A549 (cell line): ENCODE results near the gene PIGN. TPM values are rescaled to one million over a fixed set of nuclear protein-coding genes. Genes with fewer than 3 reads are reported as not detected.

ENCODE experiments used
- ATAC-seq, 2 experiments: fragments of 200-7000 bp in 1 of 2; fragments of >200 bp in 1 of 2; cut with Nextera tagmentation in 1 of 2; cut with Tn5 transposase in 1 of 2; 3 replicates each; pipeline versions ENCODE4 v1.8.0 to v1.9.1; 2018 to 2020; ENCODE audit warnings: mild to moderate bottlenecking in 1 of 2, moderate library complexity in 1 of 2
- CTCF ChIA-PET: fragments of 300-600 bp; sonication (Branson Sonifier 250); formaldehyde crosslinking; extraction: SDS; loops from one replicate; lab custom pipeline; 2021; ENCODE audit warnings: antibody characterized with exemption, inconsistent platforms; lab: Yijun Ruan, JAX
- POLR2A ChIA-PET: fragments of 350-600 bp; formaldehyde crosslinking; extraction: SDS; loops from one replicate; lab custom pipeline; 2021; ENCODE audit warnings: antibody characterized with exemption, inconsistent platforms; lab: Yijun Ruan, JAX
- DNase-seq, 2 experiments: peaks; one replicate each; pipeline versions ENCODE4 v3.0.0 to v3.0.0-alpha.2; 2011 to 2016; ENCODE audit warnings: low read depth in 1 of 2, low spot score in 1 of 2
- FAIRE-seq: peaks from 2 replicates; lab custom pipeline; 2011; peaks lifted over from hg19 to GRCh38; lab: Jason Lieb, UNC
- H3K27ac ChIP-seq, 2 experiments: fragments of >200 bp; sonication (Bioruptor Twin); formaldehyde crosslinking; 3 replicates each; pipeline ENCODE4 v1.5.1; 2016 to 2017
- H3K4me1 ChIP-seq: fragments of >200 bp; sonication (Bioruptor Twin); formaldehyde crosslinking; 3 replicates; pipeline ENCODE4 v1.6.1; 2016
- H3K4me2 ChIP-seq: fragments of >200 bp; sonication (Bioruptor Twin); formaldehyde crosslinking; 3 replicates; pipeline ENCODE4 v1.6.1; 2016
- H3K4me3 ChIP-seq: fragments of >200 bp; sonication (Bioruptor Twin); formaldehyde crosslinking; 3 replicates; pipeline ENCODE4 v1.5.1; 2016
- H3K9me3 ChIP-seq: fragments of >200 bp; sonication (Bioruptor Twin); formaldehyde crosslinking; 3 replicates; pipeline ENCODE4 v1.6.1; 2016
- BHLHE40 ChIP-seq: IDR thresholded peaks from 2 replicates; pipeline ENCODE4 v1.6.1; 2012; ENCODE audit warnings: low read depth, low read length, inconsistent platforms
- EHMT2 ChIP-seq: fragments of 200-600 bp; sonication (generic); IDR thresholded peaks from 2 replicates; pipeline ENCODE4 v1.6.1; 2016; ENCODE audit warnings: antibody characterized with exemption, low read depth, mild to moderate bottlenecking, moderate library complexity
- FOSL2 ChIP-seq, 2 experiments: fragments of 450-650 bp in 1 of 2; fragments of >200 bp in 1 of 2; sonication (Bioruptor Twin) in 1 of 2; formaldehyde crosslinking; IDR thresholded peaks; 2 replicates each; pipeline versions ENCODE4 v1.5.0 to v1.6.1; 2016 to 2020; ENCODE audit warnings: mild to moderate bottlenecking in 1 of 2, moderate library complexity in 1 of 2
- FOXS1 ChIP-seq: fragments of 250-450 bp; sonication (Bioruptor Pico); IDR thresholded peaks from 2 replicates; pipeline ENCODE4 v1.5.0; 2020; ENCODE audit warnings: mild to moderate bottlenecking, moderate library complexity
- HOXB13 ChIP-seq: fragments of 250-450 bp; sonication (Bioruptor Pico); IDR thresholded peaks from 2 replicates; pipeline ENCODE4 v1.5.0; 2020; ENCODE audit warnings: low read depth, mild to moderate bottlenecking, moderate library complexity
- HOXB5 ChIP-seq: fragments of 250-450 bp; sonication (Bioruptor Pico); IDR thresholded peaks from 2 replicates; pipeline ENCODE4 v1.5.0; 2020; ENCODE audit warnings: mild to moderate bottlenecking, moderate library complexity
- MYC ChIP-seq: IDR thresholded peaks from 2 replicates; pipeline ENCODE4 v1.6.1; 2012; ENCODE audit warnings: mild to moderate bottlenecking, inconsistent platforms, low read length, improper control_type of control experiment, borderline replicate concordance
- NPAS2 ChIP-seq: fragments of 250-450 bp; sonication (Bioruptor Pico); IDR thresholded peaks from 2 replicates; pipeline ENCODE4 v1.8.0; 2022; ENCODE audit warnings: mild to moderate bottlenecking, moderate library complexity, borderline replicate concordance
- NR3C1 ChIP-seq: fragments of >200 bp; sonication (Bioruptor Twin); formaldehyde crosslinking; IDR thresholded peaks from 3 replicates; pipeline ENCODE4 v1.6.1; 2017
- RAD21 ChIP-seq, 2 experiments: fragments of >200 bp in 1 of 2; sonication (Bioruptor Twin) in 1 of 2; formaldehyde crosslinking in 1 of 2; IDR thresholded peaks in 1 of 2; conservative IDR thresholded peaks in 1 of 2; 2 replicates in 1 of 2; 3 replicates in 1 of 2; pipeline ENCODE4 v1.6.1; 2012 to 2018; ENCODE audit warnings: inconsistent platforms in 1 of 2
- SREBF2 ChIP-seq: fragments of 450-650 bp; IDR thresholded peaks from 2 replicates; pipeline ENCODE4 v1.6.1; 2014; ENCODE audit warnings: mild to moderate bottlenecking, moderate library complexity
- ZC3H11A ChIP-seq: fragments of 450-650 bp; IDR thresholded peaks from 2 replicates; pipeline ENCODE4 v1.6.1; 2014; ENCODE audit warnings: antibody characterized with exemption, mild to moderate bottlenecking
- ZFP36 ChIP-seq: fragments of 450-650 bp; IDR thresholded peaks from 2 replicates; pipeline ENCODE4 v1.6.1; 2014; ENCODE audit warnings: borderline replicate concordance; ENCODE audit not compliant: partially characterized antibody
- WGBS: methylation state at CpG from one replicate; pipeline ENCODE4 v1.1.6; 2017; ENCODE audit errors: missing lambda C conversion rate; 5-methylcytosine and 5-hydroxymethylcytosine counted together
- polyA plus RNA-seq, 4 experiments: library from polyadenylated mRNA; depleted of rRNA in 3 of 4; stranded (reverse); fragments of >200 nt; fragmentation: RNase III in 1 of 4; extraction: RNeasy Plus Mini Kit Qiagen cat#74134 plus additional on column Dnase treatment in 1 of 4; gene quantifications; 2 replicates in 3 of 4; 3 replicates in 1 of 4; pipeline ENCODE4 v1.2.3, GENCODE V29; 2011 to 2017
- TF ChIP-seq, protein P1 (sequence below): fragments of >200 bp; sonication (Bioruptor Twin); formaldehyde crosslinking; IDR thresholded peaks from 3 replicates; pipeline ENCODE4 v1.6.1; 2016
- TF ChIP-seq, protein P2 (sequence below): IDR thresholded peaks from 2 replicates; pipeline ENCODE4 v1.6.1; 2012; ENCODE audit warnings: low read depth, borderline replicate concordance

Gene PIGN
- polyA plus RNA-seq, 2 of the 4 experiments (the other 2 are of a cell fraction) = 12.9 to 37.0 TPM

DNA sequence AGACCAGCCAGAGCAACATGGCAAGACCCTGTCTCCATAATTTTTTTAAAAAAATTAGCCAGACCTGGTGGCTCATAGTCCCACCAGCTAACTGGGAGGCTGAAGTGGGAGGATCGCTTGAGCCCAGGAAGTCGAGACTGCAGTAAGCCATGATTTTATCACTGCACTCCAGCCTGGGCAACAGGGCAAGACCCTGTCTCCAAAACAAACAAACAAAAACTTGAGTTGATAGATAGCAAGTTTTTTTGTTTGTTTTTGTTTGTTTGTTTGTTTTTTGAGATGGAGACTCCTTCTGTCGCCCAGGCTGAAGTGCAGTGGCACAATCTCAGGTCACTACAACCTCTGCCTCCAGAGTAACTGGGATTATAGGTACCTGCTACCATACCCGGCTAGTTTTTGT, 19.0 kb upstream of the PIGN start:
- Histone ChIP-seq H3K4me2 (no peak overlapping the region), H3K4me1 (no peaks in the 10 kb centered on the region), H3K4me3 (no peak overlapping the region), H3K9me3 (peaks cover 7% of the 10 kb centered on the region; the same call in 2 of the 3 replicates), H3K27ac (no peak overlapping the region)
- DNase-seq (no peak), ATAC-seq (no peak), FAIRE-seq (no peak)
- ChIA-PET CTCF (no interaction called here), POLR2A (no interaction called here)
- WGBS = 93% methylated on average over 4 of the region's 4 CpGs
- TF ChIP-seq, protein P1, sequence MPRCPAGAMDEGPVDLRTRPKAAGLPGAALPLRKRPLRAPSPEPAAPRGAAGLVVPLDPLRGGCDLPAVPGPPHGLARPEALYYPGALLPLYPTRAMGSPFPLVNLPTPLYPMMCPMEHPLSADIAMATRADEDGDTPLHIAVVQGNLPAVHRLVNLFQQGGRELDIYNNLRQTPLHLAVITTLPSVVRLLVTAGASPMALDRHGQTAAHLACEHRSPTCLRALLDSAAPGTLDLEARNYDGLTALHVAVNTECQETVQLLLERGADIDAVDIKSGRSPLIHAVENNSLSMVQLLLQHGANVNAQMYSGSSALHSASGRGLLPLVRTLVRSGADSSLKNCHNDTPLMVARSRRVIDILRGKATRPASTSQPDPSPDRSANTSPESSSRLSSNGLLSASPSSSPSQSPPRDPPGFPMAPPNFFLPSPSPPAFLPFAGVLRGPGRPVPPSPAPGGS = no peak
- no peak for TF ChIP-seq SREBF2

DNA sequence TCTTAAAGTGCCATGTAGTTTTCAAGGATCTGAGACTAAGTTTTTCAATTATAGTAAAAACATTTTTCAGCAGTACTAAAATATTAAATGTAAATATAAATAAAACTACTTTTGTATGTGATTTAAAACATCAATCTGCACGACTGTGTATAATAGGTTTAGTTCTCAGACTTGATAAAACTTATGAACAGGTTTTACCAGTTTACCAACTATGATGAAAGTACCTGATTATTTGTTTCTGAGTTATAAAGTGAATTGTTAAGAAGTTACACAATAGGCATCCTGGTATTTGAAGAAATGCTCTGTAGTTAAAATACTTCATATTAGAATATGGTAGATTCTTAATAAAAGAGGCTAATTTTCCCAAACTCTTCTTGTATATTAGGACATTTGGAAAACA, 15.0 kb upstream of the PIGN start:
- H3K9me3 ChIP-seq = no peaks in the 10 kb centered on the region
- POLR2A ChIA-PET = no interaction called here
- CTCF ChIA-PET = no interaction called here

DNA sequence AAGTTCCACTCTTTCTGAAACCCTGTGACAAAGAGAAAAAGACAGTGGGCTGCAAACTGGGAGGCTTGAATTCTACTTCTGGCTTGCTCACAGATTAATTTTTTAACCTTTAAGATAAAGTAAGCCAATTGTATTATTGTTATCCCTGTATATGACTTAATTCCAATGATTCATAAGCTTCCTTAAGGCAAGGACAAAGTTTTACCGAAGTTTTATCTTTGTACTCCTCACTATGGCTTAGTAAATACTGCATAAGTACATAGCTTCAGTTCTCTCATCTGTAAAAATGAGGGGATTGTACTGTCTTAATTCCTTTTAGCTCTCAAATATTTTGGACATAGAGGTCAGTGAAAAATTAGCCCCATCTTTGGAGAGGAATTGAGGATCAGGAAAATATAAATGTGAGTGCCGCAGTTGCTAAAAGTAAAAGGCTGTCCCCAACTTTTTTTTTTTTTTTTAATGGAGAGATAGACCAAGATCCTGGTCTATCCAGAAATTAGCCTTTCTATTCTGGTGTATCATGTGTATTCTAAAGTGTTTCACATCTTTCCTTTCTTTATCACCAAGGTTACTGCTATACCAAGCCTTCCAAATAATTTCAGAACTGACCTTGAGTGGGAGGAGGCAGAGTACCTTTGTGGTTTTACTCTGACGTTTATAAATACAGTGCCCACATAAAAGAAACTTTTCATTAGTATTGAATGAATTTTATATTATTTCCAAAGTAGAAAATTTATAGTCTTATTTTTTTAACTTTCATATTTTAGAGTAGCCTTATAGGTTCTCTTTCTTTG, 13.5 kb upstream of the PIGN start:
- DNase-seq (no peak), ATAC-seq (no peak), FAIRE-seq (no peak)
- CTCF ChIA-PET = interaction anchor here (0.6 to 1.0 kb wide), 2 partner anchors 50 to 1533 kb away, joined by 3 to 4 read pairs; no protein-coding TSS in a partner anchor
- no peak for TF ChIP-seq FOXS1 (CRISPR knock-in tag)
- 56% methylated on average over 3 of the region's 3 CpGs for WGBS
- POLR2A ChIA-PET = no interaction called here
- H3K4me2 ChIP-seq = no peak overlapping the region
- H3K4me3 ChIP-seq = no peak overlapping the region
- no peak overlapping the region for H3K27ac ChIP-seq
- no peaks in the 10 kb centered on the region for H3K9me3 ChIP-seq
- H3K4me1 ChIP-seq = 0 out of 3 replicates have a peak, but pooled peaks cover 6% of the 10 kb centered on the region

More for the DNA sequence above, 15.0 kb upstream of the PIGN start:
- FAIRE-seq (no peak), DNase-seq (no peak)
- no peak overlapping the region for H3K4me3 ChIP-seq
- 23% methylated on average over 1 of the region's 1 CpG for WGBS
- no peak overlapping the region for H3K27ac ChIP-seq
- H3K4me2 ChIP-seq = no peak overlapping the region
- no peak for TF ChIP-seq FOSL2 (IDR thresholded peaks at IDR 0.05)
- no peak for TF ChIP-seq FOSL2 (CRISPR knock-in tag; IDR thresholded peaks at IDR 0.05)
- TF ChIP-seq NR3C1 = no peak
- no peak for TF ChIP-seq BHLHE40
- TF ChIP-seq, protein P1 = no peak
- no peak for TF ChIP-seq HOXB5 (CRISPR knock-in tag)
- TF ChIP-seq HOXB13 = no peak
- no peak for TF ChIP-seq ZC3H11A
- TF ChIP-seq, protein P2, sequence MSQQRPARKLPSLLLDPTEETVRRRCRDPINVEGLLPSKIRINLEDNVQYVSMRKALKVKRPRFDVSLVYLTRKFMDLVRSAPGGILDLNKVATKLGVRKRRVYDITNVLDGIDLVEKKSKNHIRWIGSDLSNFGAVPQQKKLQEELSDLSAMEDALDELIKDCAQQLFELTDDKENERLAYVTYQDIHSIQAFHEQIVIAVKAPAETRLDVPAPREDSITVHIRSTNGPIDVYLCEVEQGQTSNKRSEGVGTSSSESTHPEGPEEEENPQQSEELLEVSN = no peak
- TF ChIP-seq MYC = no peak
- no peak for TF ChIP-seq RAD21 (conservative IDR thresholded peaks at IDR 0.05 in 1 of 2, IDR thresholded peaks at IDR 0.05 in 1 of 2)
- TF ChIP-seq EHMT2 = no peak
- TF ChIP-seq NPAS2 (CRISPR knock-in tag) = no peak
- TF ChIP-seq ZFP36 = no peak
- TF ChIP-seq, all 56 proteins: peak for 0
- 0 out of 3 replicates have a peak, but pooled peaks cover 6% of the 10 kb centered on the region for H3K4me1 ChIP-seq
- ATAC-seq = no peak
